ENCODE results near the gene DRAP1.

DNA sequence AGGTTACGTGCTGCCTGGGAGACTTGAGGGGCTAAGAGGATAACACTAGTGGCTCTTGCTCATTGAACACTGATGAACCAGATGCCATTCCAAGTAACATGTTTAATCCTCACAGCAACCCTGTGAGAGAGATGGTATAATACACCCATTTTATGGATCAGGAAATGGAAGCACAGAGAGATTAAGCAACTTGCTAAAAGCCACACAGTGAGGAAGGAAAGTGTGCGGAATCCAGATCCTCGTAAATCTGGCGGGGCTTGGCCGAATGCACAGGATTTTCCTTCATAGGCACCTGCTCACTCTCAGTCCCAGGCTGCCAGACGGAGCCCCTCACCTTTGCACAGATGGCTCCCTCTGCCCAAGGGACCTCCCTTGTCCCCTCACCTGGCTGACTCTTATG lies 11.3 kb upstream of the DRAP1 start:
- no peak for TF ChIP-seq POLR2AphosphoS5 (IDR thresholded peaks at IDR 0.05; ENCODE audit: borderline replicate concordance, low read depth, low read length)
- TF ChIP-seq EZH2 (IDR thresholded peaks at IDR 0.05), result no peak

All from SK-N-MC (cell line).